Erythroblast (primary cell): ENCODE measurements around the gene HERC3.

Experiments
- GATA1 ChIP-seq: IDR thresholded peaks from 2 replicates; pipeline ENCODE4 v1.6.1; 2011; ENCODE audit warnings: low read depth, mild to moderate bottlenecking, control low read depth, low read length, moderate library complexity
- POLR2A ChIP-seq: IDR thresholded peaks from 2 replicates; pipeline ENCODE4 v1.6.1; 2011; ENCODE audit warnings: mild to moderate bottlenecking, low read length

- TF ChIP-seq POLR2A (no peak), GATA1 (no peak)
Measured at GRCh38 chr4:88755454-88755853, 163.2 kb downstream of the HERC3 start.
